ENCODE measurements around the gene IKZF1.
A peak's percentile ranks its signal among the peaks of the same experiment; 100 is the strongest.

The IKZF1 gene

DNA sequence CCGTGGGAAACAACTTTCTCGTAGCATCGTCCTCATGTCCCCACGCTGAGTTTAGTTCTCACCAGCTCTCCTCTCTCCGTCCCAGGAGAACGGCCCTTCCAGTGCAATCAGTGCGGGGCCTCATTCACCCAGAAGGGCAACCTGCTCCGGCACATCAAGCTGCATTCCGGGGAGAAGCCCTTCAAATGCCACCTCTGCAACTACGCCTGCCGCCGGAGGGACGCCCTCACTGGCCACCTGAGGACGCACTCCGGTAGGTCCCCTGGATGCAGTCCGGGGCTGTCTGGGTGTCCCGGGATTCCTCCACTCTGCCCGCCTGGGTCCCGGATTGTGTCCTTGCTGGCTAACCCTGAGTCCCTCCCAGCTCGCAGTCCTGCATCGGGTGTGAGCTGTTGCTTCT, 77.9 kb downstream of the IKZF1 start:
- no peak for DNase-seq

DNA sequence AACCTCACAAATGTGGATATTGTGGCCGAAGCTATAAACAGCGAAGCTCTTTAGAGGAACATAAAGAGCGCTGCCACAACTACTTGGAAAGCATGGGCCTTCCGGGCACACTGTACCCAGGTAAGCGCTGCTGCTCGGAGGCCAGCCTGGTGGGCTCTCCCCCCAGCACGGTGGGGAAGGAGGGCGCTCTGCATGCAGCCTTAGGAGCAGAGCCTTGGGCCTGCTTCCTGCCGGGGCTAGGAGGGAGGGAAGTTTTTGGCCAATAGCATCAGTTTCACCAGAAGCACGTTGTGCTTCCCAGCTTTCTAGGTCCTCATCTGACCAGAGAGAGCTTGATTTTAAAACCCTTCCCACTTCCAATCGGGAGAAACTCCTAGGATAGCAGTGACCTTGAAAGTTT, 82.8 kb downstream of the IKZF1 start:
- DNase-seq: no peak

DNA sequence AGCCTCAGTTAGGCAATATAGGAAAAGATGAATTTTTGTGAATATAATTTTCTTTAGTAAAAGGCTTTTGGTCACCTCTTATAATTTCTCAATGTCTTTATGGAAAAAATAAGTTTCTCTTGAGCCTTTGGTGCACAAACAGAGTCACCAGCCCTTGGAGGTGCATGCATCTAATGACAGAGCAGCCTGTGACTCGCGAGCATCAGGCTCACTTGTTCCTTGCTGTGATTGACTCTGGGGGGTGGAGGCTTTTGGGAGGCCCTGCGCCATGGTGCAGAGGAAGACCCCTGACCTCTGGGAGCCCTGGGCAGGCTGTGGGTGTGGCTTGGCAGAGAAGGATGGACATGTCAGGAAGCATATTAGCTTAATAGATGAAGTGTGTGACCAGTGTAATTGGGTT, 85.4 kb downstream of the IKZF1 start:
- no peak for DNase-seq

DNA sequence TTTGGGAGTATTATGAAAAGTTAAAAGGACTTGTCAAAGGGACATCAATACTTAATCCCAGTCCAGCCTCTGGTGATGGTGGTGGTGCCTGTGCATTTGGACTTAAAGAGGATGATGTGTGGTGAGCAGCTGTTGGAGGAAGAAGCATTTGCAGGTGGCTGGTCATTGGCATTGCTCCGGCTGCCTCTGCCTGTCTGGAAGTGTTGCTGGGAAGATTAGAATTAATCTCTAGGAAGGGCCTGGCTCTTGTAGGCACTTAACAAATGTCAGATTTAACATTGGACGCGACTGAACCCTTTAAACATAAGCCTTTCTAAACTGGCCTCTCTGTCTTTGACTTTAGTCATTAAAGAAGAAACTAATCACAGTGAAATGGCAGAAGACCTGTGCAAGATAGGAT, 86.9 kb downstream of the IKZF1 start:
- DNase-seq: no peak

DNA sequence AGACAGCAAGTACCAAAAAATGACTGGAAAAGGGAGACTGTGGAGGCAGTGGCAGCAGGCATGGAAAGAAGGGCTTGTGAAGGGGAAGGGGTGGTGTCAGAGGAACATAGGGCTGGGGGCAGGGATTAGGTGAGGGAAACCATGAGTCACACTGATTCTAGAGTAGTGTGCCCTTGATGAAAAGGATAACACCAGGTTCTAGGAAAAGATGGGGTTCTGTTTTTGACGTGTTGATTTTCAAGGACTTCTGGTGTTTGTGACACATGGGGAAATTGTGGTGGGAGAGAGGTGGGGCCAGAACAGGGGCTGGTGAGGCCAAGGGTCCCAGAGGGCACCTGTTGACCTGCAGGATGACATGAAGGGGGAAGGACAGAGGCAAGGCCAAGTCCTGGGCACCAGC, 88.6 kb downstream of the IKZF1 start:
- no peak for DNase-seq

DNA sequence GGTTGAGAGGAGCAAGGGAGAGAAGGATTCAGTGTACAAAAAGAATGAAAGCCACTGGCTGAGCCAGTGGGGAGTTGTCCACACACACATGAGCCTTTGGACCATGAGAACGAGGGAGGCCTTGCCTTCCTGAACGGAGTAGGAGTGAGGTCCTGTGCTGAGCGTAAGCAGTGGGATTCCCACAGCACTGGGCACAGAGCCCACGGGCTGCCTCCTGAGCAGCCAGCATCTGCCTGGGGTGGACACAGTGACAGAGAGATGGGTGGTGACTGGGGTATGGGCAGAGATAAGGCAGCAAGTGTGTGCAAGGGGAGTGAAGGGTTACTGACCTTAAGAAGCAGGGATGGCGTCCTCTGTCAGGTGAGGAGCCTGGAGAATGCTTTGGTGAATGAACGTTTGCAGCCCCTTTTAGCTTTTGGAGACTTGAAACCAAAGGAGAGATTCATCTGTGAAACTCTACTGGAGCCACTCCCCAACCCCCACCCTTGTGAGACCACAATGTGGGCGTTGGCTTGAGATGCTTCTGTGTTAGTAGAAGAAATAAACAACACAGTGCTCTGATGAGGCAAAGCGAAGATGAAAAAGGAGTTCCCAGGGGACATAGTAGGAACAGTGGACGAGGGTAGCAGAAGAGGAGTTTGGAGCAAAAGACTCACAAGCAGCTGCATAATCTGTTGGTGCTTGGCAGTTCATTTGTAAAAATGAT, 89.2 kb downstream of the IKZF1 start:
- DNase-seq: no peak

DNA sequence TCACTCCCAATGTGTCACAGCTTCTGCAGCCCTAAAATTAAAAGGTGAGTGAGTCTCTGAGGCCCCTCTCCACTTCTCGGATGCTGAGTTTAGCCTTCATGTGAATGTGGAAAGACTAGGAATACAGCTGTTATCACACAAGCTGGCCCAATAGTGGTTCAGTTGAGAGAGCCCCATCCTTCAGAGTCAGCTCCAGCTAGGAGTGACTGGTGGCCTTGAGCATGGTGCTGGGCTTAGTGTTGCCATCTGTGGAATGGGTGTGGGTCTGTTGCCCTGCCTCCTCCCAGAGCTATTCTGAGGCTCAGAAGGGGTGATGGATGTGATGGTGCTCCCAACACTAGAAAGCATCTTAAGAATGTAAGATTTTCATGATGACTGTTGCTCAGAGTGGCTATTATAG, 89.8 kb downstream of the IKZF1 start:
- no peak for DNase-seq

DNA sequence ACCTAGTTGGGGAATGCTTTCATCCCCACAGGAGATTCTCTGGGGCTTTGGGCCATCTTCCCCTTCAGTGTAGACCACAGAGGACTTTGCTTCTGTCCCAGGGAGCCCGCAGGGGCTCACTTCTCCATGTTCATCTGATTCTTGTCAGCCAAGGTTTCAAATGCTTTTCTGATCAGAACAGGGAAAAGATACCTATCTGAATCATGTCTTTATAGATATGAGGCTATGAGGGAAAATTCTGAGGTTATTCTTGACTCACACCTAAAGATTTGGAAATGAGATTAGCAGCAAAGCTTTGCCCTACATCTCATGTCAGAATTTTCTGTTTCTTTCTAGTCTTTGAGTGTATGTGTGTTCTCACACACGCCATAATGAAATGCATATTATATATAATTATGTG, 92.3 kb downstream of the IKZF1 start:
- no peak for DNase-seq

DNA sequence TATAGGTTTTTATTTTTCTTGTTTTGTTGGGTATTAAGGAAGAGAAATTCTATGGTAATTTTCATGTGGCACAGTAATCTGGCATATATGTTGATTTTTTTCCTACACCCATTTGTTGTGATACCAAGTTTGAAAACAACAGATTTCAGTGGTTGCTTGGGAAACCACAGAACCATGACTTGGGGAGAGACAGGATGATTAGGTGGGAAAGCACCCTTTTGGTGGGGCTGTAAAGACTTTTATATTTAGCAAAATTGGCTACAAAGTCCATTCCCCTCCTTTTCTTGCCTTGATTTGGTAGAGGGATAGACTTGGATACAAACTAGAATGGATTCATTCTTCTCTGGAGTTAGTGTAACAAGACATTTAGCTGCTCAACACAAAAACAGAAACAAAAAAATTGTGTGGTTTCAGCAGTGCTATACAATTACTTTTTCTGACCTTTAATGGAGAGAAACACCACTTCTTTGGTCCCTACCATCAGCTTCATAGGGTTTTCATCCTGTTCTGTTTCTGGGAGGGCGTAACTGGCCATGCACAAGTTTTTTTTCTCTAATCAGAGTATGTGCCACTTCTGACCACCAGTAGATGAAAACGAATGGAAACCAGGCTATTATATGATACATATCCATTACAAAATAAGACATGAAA, 92.9 kb downstream of the IKZF1 start:
- no peak for DNase-seq

DNA sequence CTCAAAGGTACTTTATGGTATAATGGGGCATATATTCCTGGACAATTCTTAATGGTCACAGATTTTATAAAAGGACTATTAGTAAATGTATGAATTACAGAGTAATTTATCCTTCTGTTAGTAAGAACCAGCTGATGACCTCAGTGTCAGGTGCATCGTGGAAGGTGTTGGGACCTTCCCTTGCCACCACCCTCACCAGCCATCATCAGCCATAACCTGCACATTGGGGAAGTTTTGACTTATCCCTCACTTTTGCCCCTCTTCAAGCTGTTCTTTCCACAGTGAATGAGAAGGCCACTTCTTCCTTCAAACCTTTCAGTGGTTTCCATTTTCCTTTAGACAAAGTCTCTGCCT, 93.4 kb downstream of the IKZF1 start:
- no peak for DNase-seq

DNA sequence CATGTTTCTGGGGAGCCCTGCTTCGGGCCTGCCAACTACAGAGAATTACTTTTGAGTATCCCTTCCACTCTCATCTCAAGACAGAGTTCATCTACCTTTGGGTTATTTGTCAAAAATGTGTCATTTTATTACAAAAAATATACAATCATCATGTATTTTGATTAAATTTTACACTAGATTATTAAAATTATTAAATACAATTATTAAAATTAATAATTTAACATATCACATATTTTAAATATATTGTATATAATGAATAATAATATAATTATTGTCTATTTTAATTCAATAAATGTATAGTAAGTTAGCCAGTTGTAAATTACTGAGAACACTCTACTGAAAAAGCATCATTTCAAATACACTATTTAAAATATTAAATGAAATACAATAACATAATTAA, 94.7 kb downstream of the IKZF1 start:
- DNase-seq: no peak

DNA sequence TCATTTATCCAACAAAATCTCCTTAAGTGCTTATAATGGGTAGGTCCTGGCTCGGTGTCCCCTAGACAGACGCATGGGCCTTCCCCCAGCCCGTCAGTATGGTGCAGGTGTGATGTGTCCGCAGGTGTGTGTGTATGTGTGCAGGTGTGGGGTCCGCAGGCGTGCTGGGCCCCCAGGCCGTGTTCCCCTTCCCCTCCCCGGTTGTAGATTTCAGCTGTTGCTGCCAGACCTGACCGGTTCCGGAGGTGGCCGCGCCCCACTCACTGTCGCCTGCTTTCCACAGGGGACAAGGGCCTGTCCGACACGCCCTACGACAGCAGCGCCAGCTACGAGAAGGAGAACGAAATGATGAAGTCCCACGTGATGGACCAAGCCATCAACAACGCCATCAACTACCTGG, 95.1 kb downstream of the IKZF1 start:
- no peak for DNase-seq

DNA sequence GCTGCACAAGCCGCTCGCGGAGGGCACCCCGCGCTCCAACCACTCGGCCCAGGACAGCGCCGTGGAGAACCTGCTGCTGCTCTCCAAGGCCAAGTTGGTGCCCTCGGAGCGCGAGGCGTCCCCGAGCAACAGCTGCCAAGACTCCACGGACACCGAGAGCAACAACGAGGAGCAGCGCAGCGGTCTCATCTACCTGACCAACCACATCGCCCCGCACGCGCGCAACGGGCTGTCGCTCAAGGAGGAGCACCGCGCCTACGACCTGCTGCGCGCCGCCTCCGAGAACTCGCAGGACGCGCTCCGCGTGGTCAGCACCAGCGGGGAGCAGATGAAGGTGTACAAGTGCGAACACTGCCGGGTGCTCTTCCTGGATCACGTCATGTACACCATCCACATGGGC, 95.6 kb downstream of the IKZF1 start:
- DNase-seq: peak; percentile 10

DNA sequence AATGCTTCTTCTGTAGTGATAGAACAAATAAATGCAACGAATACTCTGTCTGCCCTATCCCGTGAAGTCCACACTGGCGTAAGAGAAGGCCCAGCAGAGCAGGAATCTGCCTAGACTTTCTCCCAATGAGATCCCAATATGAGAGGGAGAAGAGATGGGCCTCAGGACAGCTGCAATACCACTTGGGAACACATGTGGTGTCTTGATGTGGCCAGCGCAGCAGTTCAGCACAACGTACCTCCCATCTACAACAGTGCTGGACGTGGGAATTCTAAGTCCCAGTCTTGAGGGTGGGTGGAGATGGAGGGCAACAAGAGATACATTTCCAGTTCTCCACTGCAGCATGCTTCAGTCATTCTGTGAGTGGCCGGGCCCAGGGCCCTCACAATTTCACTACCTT, 99.9 kb downstream of the IKZF1 start:
- no peak for DNase-seq

DNA sequence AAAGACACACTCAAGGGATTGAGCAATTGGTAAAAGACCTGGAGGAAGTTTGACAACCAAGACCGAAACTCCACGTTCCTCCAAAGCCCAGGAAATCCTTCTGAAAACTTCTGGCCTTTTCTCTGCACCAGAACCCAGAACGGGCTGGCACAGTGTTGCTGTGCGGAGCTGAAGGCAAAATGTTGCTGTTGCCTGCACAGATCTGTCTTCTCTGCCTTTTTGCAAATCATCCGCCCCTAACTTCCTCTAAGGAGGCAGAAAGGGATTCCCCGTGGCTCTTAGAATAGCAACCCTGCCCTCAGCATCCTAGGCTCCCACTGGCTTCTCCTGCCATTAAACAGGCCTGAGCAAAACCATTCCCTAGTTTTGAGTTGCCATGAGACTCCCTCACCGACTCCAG, 100.7 kb downstream of the IKZF1 start:
- DNase-seq: no peak

DNA sequence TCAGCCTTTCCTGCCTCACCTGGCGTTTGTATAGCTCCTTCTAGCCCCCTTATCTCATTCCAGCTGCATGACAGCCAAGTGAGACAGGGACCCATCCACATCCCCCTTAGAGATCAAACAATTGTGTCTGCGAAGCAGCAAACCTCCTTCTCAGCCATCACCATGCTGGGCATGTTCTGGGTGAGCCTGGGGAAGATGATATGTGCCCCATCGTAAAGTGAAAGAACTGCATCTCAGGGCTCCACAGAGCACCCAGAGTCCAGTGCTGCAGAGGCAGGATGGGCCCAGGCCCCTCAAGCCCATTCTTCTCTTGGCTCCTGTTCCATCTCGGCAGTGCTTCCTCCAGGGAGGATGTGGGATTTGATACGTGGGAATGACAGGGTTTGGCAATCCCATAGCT, 102.4 kb downstream of the IKZF1 start:
- DNase-seq: no peak

DNA sequence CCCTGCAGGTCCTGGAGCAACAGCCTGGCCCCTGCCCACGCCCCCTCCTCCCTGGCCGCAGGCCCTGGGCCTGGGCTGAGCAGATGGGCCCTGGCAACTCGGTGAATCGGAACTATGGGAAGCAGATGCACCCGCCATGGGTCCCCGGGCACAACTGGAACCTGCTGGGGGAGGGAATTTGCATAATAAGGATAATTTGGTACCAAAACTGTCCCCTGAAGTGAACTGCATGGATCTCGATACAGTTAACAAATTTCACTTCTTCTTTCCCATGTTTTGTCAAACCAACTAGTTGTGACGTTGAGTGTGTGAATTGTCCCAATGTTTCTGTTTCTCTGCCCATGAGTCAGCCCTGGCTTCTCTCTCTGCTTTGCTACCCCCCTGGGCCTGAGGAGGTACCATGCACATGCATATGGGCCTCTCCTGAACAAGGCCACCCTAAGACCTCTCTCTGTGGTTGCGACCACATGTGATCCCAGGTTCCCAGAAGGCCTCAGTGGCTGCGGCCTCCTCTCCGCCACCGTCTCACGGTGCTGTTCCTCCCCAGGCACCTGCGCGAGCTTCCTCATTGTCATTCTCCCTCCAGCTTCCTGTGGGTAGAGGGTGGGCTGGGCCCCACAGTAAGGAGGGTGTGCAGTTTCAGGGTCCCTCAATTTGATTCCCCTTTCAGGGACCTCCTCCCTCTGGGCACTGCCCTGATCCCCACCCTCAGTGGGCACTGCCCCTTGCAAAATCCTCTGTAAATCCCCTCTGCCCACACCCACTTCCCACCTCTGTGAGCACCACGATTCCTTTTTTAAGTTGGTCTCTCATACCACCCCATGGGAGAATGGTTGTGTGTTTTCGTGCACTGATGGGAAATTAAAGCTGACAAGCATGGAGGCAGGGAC, 105.6 kb downstream of the IKZF1 start:
- DNase-seq: no peak

DNA sequence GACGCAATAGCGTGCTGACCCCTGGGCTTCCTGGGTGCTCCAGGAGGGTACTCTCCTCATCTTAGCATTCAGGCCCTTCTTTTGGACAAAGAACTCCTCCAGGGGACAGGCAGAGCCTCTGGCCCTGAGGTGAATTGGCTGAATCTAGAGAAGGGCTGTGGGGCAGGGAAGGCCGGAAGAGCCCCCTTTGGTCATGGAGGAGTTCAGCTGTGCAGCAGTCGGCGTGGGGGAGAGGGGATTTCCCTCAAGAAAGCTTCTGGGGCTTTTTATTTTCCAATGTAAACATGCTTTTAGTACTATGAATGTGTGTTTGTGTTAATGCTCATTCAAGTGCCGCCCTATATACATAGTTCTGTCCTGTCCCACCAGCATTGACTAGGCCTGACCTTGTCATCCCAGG, 106.8 kb downstream of the IKZF1 start:
- no peak for DNase-seq

DNA sequence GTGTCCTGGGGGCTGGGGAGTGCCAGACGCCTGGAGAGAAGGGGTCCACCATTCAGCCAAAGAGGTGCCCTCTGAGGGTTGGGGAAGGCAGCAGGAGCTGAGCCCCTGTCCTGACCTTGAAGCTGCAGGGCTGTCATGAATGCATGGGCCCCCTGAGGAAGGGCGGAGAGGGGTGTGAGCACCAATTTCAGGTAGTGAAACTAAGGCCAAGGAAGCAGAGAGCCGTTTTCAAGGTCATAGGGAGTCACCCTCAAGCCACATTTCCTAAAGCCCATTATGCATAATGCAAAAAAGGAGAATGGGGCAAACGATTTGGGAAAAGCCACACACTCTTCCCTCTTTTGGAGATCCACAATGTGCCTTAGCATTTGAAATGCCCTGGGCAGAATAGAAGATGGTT, 108.5 kb downstream of the IKZF1 start:
- DNase-seq: no peak

DNA sequence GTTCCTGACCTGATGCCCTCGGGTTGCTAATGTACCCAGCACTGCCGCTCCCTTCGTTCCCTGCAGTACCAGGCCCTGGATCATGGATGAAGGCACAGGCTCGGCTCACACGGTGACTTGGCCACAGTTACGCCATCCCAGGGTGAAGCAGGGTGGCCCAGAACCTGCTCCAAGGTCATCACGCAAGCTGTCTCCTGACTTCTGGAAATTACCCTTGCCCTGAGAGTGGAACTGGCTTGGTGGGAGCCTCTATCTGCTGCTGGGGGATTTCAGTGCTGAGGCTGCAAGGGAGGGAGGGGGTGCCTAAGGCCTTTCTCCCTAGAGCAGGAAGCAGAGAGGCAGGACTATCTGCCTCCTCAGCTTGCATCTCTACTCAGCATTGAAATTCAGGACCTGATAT, 109.0 kb downstream of the IKZF1 start:
- DNase-seq: no peak

DNA sequence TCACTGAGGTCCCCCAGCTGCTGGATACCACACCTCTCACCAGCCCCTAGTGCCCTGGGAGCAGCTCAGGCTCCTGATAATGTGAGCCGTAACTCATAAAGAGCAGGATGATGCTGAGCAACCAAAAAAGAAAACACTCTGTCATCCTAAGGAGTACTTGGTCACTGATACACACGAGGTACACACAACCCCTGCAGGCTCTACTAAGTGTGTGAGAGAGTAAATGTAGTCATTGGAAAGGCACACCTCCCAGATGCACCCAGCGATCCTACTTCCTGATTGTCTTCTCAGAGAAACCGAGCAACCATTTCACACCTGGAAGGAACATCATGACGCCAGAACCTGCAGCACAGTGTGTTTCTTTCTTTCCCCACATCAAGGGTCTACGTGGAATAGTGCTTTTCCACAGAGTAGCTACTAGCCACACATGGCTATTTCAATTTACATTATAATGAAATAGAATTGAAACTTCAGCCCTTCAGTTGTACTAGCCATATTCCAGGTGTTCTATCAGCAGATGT, 111.4 kb downstream of the IKZF1 start:
- DNase-seq: no peak

DNA sequence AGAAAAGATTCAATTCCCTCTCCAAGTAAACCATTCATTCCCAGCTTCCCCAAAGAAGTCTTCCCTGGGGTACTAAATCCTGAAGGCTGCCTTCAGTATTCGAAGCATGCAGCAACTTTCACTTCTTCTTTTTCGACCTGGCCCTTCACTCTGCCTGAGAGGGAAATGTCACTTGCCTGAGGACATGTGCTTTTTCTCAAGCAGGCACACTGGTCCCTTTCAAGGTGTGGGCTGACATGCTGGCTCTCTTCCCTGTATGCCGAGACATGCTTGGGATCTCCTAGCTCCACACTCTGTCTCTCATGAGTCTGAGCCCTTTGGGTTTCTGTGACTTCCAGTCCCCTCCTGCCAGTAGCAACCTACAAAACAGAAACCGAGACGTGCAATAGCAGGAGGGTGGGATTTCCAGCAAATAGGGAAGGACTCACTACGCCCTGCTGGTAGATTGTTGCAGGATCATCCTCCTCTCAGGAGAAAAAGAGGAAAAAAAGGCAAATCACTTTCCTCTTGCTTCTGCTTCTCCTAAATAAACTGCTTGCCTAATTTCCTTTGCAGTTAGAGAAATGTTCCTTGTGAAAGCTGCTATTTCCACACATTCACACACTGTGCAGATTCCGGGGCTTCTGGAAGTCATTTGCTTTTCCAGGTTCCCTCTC, 112.1 kb downstream of the IKZF1 start:
- no peak for DNase-seq

DNA sequence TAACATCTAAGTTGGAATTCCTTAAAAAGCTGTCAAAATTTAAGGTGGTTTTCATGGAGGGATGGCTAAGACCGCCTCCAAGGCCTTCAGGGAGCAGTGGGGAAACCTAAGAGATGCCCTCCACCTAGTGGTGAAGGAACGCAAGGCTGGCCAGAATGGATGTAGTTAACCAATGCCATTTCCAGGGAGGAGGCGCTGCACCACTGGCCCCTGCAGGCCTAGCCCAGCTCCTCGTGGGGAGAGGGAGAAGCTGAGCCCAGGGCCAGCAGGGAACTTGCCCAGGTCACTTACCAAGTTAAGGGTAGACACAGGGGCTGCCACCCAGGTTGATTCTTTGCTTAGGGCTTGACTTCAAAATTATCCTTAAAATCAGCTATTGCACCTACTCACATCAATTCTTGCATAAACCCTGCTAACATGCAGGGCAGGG, 113.6 kb downstream of the IKZF1 start:
- peak; percentile 40 for DNase-seq

All from NCI-H2029 (cell line).